Mesothelial cell of epicardium (in vitro differentiated cells): ENCODE measurements around the gene CARS2. TPM values are rescaled to one million over a fixed set of nuclear protein-coding genes. Genes with fewer than 3 reads are reported as not detected.
"Not testable (repeated sequence)": the region's sequence is repeated elsewhere in the genome, so short reads cannot be mapped to it uniquely, and the experiment has no call there.

ENCODE experiments used
- DNase-seq, 2 experiments: peaks; one replicate each; pipeline ENCODE4 v3.0.0; 2021; ENCODE audit warnings: low spot score in 2 of 2; ENCODE audit not compliant: unreplicated experiment in 2 of 2
- H3K27ac Mint-ChIP-seq: 2 replicates; pipeline ENCODE4 v1.8.0; 2021; ENCODE audit warnings: mixed read lengths
- H3K27me3 Mint-ChIP-seq: 2 replicates; pipeline ENCODE4 v1.8.0; 2021; ENCODE audit warnings: low read depth, mixed read lengths
- H3K36me3 Mint-ChIP-seq: 2 replicates; pipeline ENCODE4 v1.8.0; 2021; ENCODE audit warnings: mixed read lengths
- H3K4me1 Mint-ChIP-seq: 2 replicates; pipeline ENCODE4 v1.8.0; 2021; ENCODE audit warnings: mixed read lengths
- H3K4me3 Mint-ChIP-seq: 2 replicates; pipeline ENCODE4 v1.8.0; 2021; ENCODE audit warnings: mild to moderate bottlenecking, moderate library complexity, mixed read lengths
- H3K9me3 Mint-ChIP-seq: 2 replicates; pipeline ENCODE4 v1.8.0; 2021; ENCODE audit warnings: mixed read lengths
- CTCF ChIP-seq: fragments of 200-600 bp; sonication (generic); IDR thresholded peaks from one replicate; pipeline ENCODE4 v1.5.0; 2021; ENCODE audit warnings: antibody characterized with exemption; ENCODE audit not compliant: unreplicated experiment
- total RNA-seq: library from RNA; stranded (reverse); gene quantifications from 3 replicates; pipeline ENCODE4 v1.2.1, GENCODE V29; 2021

The CARS2 gene
- total RNA-seq, 1 donor from 2014 or later = 89.1 TPM

- TF ChIP-seq CTCF = no peak
- Mint-ChIP-seq H3K27me3 (no peaks in the 10 kb centered on the region), H3K9me3 (peaks cover 22% of the 10 kb centered on the region), H3K27ac (no peak overlapping the region), H3K36me3 (peaks cover 1% of the 10 kb centered on the region), H3K4me1 (no peaks in the 10 kb centered on the region), H3K4me3 (no peak overlapping the region)
- no peak for DNase-seq
Observed at GRCh38 chr13:110734561-110734960, 28.6 kb upstream of the CARS2 start.

GRCh38 chr13:110731072-110731471 lies 25.2 kb upstream of the CARS2 start:
- H3K4me3 Mint-ChIP-seq = no peak overlapping the region
- no peaks in the 10 kb centered on the region for H3K4me1 Mint-ChIP-seq
- no peaks in the 10 kb centered on the region for H3K9me3 Mint-ChIP-seq
- DNase-seq = no peak
- no peak for TF ChIP-seq CTCF
- H3K27ac Mint-ChIP-seq = no peak overlapping the region
- H3K27me3 Mint-ChIP-seq = no peaks in the 10 kb centered on the region
- H3K36me3 Mint-ChIP-seq = peaks cover 5% of the 10 kb centered on the region

GRCh38 chr13:110726726-110727125 lies 20.8 kb upstream of the CARS2 start:
- no peak for TF ChIP-seq CTCF
- Mint-ChIP-seq H3K36me3 (peaks cover 6% of the 10 kb centered on the region), H3K27ac (no peak overlapping the region), H3K9me3 (no peaks in the 10 kb centered on the region), H3K27me3 (no peaks in the 10 kb centered on the region), H3K4me3 (no peak overlapping the region), H3K4me1 (peaks cover 8% of the 10 kb centered on the region)
- DNase-seq = no peak

DNA sequence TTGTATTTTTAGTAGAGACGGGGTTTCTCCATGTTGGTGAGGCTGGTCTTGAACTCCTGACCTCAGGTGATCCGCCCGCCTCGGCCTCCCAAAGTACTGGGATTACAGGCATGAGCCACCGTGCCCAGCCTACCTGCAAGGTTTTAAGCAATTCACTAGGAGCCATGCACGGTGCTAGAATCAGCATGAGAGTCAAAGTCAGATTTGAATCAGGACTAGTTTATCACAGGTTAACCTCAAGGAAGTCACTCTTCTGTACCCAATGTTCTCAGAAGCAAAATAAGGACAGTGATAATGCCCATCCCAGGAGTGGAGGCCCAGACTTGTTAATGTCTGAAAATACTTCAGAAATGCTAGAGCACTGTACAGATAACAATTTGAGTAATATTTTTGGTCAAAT lies 20.2 kb upstream of the CARS2 start:
- H3K9me3 Mint-ChIP-seq, H3K27me3 Mint-ChIP-seq, DNase-seq, H3K27ac Mint-ChIP-seq, H3K4me1 Mint-ChIP-seq, H3K4me3 Mint-ChIP-seq, H3K36me3 Mint-ChIP-seq: not testable (repeated sequence)

DNA sequence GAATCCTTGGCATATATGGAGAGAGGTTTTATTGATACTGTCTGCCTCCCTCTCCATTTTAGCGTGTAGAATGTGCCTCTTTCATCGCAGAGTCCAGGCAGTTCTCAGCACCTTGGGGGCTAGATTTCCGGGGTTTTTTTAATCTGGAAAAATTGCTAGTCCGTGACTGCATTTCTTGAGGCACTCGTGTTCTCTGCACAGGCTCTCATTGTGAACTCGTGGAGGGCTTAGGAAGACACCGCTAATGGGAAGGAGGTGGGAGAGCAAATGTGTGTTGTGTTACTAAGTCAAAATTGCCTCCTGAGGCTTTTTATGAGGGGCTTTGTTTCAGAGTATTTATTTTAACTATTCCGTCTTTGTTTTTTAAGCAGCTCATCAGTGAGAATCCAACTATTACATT lies 17.7 kb upstream of the CARS2 start:
- peaks cover 8% of the 10 kb centered on the region for H3K4me1 Mint-ChIP-seq
- no peak for TF ChIP-seq CTCF
- DNase-seq = no peak

DNA sequence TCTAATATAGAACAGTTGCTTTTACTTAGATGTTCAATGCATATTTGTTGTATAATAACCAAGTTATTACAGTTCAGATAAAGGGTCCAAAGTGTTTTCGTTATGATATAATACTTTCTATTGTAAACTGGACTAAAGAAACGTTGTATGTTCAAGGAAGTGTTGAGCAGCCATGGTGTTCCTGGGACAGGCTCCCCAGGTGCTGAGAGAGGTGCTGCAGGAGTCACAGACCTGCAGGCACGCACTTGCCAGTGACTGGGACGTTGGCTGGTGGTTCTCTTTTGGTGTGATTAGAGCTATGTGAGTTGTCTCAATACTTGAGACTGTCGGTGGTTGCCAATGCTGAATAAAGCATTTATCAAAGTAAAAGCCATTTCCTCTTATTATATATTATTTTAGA lies 17.1 kb upstream of the CARS2 start:
- no peak overlapping the region for H3K4me3 Mint-ChIP-seq
- no peak for DNase-seq
- no peaks in the 10 kb centered on the region for H3K9me3 Mint-ChIP-seq
- peaks cover 10% of the 10 kb centered on the region for H3K4me1 Mint-ChIP-seq
- peaks cover 13% of the 10 kb centered on the region for H3K36me3 Mint-ChIP-seq
- TF ChIP-seq CTCF = no peak
- H3K27me3 Mint-ChIP-seq = no peaks in the 10 kb centered on the region
- no peak overlapping the region for H3K27ac Mint-ChIP-seq

More for the DNA sequence above, 17.7 kb upstream of the CARS2 start:
- peaks cover 13% of the 10 kb centered on the region for H3K36me3 Mint-ChIP-seq
- no peaks in the 10 kb centered on the region for H3K27me3 Mint-ChIP-seq
- no peaks in the 10 kb centered on the region for H3K9me3 Mint-ChIP-seq
- no peak overlapping the region for H3K4me3 Mint-ChIP-seq
- H3K27ac Mint-ChIP-seq = peak overlapping the region; percentile 73
